Stimulated activated CD8-positive, alpha-beta memory T cell treated with anti-CD3 and anti-CD28 coated beads, Interleukin-12 subunit alpha, Interleukin-12 subunit beta, amount 100 ng/mL, for 24 hours (primary cell): Measurements from ENCODE around the gene FNTB.
A peak's percentile ranks its signal among the peaks of the same experiment; 100 is the strongest.

Source experiments
- DNase-seq: peaks from one replicate; pipeline ENCODE4 v3.0.0-alpha.2; 2020; ENCODE audit errors: extremely low read depth

Gene FNTB, protein sequence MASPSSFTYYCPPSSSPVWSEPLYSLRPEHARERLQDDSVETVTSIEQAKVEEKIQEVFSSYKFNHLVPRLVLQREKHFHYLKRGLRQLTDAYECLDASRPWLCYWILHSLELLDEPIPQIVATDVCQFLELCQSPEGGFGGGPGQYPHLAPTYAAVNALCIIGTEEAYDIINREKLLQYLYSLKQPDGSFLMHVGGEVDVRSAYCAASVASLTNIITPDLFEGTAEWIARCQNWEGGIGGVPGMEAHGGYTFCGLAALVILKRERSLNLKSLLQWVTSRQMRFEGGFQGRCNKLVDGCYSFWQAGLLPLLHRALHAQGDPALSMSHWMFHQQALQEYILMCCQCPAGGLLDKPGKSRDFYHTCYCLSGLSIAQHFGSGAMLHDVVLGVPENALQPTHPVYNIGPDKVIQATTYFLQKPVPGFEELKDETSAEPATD

DNA sequence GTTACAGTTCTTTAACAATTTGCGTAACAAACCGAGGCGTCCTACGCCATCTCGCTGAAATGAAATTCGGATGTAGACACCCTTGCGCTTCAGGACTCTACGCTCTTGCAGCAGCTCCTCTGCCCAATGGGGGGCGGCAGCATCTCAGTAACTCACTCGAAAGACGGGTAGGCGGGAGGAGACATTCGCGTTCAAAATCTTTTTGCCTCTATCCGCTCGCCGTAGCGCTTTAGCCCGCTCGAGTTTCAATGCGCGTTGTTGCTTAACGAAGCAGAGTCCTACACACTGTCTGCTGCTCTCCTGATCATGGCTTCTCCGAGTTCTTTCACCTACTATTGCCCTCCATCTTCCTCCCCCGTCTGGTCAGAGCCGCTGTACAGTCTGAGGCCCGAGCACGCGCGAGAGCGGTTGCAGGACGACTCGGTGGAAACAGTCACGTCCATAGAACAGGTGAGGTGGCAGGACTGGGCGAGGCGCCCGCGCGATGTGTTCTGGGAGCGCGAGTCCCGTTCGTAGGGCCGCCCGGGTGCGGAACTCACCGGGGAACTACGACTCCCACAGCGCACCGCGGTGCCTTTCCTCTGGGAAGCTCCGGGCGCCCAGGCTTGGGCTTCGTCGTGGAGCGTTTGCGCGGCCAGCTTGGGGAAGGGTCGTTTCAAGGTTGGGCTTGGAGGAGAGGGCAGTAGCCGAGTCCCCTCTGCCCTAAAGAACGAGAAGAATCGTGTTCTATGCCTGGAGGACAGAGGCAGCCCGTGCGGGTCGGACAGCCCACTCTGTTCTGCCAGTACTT, at the start of gene FNTB:
FNTB (plus strand) TSS at position 248 of the 790 bp plus-strand sequence; CDS start at position 307, 59 bp downstream.
- peak; percentile 79 for DNase-seq

DNA sequence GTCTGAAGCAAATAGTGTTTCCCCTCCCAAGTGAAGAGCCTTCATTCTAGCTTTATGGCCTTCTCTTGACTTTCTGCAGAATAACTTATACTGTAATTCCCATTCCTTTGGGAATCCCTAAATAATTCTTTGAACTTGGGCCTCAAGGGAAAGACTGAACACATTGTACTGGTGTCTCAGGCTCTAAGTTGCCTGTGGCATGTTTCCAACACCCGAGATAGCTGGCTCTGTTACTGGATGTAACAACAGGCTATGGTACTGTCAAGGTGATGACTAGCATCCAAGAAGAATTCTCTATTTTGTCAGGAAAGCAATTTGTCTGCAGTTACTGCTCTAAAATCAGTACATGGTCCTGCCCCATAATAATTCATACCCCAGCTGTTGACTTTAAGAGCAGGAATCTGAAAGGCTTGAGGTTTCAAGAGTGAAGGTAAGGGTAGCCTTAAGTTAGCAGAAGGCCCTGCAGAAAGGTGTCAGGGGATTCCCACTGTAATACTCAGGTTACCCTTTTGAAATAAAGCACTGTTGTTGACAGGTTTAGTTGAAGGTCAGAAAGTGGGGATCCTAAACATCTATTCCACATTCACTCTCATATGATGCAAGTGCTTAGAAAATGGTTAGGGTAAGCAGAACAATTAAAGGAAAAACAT, 49.4 kb upstream of the FNTB start:
- no peak for DNase-seq

DNA sequence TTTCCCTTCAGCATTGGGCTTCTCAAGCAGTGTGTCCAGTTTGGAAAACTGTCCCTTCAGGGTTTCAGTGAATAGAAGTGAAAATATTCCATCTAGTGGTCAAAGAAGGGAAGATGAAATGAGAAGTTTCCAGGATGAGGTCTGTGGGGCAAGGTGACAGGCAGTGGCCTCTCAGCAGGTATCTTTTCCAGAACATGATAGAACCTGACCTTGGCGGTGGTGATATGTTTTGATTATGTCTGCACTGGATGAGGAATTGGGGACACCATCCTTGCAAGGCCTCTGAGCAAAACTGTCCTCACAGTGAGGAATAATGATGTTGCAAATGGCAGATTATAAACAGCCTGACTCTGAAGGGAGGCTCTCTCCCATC, 48.9 kb upstream of the FNTB start:
- DNase-seq = no peak

DNA sequence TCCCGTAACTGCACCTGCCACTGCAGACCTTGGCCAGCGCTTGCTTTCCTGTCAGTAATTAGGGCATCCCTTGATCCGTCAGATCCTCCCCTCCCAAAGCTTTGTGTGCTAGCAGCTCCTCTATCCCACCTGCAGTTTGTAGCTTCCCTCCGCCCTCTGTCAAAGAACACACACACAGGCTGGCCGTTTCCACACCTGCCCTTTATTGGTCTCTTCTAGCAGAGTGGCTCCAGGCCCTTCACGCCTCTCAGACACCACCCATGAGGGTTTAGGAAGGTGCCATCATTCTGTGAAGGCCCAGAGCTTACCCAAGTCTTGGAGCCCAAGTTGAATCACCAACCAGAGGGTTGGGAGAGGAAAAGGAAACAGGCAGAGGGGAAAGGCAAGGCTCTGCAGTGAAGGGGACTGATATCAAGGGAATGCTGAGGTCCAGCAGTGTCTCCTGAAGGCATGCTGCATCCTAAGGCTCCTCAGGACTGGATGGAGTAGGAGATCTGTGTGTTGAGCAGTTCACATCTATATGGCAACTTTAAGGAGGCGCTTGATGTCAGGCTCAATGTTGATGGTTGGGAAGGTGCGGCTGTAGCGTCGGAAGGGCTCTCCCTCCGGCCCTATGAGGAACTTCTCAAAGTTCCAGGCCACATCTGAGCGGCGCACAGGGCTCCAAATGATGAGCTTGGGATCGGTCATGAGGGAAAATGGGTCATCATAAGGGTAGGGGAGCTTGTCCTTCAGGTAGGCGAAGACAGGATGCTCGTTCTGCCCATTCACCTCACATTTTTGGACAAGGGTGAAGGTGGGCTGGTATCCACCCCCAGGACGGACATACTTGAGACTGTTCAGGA, 47.5 kb upstream of the FNTB start:
- no peak for DNase-seq

DNA sequence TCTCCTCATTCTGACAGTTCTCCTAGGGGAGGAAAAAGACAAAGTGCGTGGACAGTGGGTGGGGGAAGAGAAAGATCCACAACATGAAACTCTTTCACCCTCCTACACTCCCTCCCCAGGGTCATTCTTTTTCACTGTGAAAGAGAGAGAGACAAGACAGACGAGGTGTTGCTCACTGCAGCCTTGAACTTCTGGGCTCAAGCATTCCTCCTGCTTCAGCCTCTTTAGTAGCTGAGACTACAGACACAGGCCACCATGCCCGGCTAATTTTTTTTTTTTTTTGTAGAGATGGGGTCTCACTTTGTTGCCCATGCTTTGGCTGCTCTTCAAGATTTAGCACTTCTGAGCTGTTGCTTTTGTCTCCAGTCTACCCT, 46.9 kb upstream of the FNTB start:
- DNase-seq = no peak

DNA sequence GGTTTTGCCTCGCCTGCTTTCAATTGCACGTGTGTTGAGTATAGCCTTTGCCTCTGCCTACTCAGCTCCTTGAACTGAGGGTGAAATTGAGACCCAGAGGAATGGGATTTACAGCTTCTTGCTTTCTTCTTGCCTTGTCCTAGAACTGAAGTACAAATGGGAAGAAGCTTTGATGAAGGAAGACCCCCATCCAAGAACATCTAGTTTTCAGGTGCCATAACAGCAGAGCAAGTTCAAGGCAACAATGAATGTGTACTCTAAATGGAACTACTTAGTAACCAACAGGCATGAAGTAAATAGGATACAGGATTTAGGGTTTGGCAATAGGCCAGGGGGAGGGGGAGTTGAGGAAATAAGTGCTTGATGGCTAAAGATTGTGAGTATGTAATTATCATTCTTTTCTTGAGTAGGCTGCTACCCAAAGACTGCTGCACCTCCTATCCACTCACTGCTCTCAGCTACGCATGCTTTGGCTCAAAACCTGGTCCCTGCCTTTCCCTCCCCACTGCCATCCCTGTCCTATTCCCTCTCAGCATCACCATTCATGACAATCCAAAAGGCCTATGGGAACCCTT, 46.3 kb upstream of the FNTB start:
- no peak for DNase-seq

DNA sequence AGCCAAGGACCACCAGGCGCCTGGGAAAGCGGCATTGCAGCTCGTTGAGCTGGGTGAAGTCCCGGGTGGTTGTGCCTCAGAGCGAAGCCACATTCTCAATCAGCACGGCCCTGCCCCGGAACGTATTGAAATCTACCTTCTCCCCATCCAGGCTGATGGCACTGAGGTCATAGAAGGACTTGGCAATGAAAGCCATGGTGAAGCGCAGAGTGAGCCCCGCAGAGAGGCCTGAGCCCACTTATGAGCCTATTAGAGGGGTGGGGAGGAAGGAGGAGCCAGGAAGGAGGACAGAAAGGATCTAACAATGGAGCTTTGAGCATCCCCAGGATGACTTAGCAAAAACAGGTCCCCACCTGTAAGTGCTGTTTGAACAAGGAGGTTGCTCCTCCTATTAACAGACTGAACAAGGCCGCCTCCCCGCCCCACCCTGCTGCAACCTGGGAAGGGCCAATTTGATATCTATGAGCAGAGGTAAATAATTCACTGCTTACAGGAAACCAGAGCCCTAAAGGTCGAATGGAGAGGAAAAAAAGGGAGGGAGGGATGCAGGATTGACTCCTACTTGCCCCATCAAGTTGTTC, 44.1 kb upstream of the FNTB start, which contains the start of gene GPX2:
GPX2 (minus strand) TSS at position 215 of the 581 bp plus-strand sequence; CDS start at position 196, 19 bp downstream.
- DNase-seq = no peak

DNA sequence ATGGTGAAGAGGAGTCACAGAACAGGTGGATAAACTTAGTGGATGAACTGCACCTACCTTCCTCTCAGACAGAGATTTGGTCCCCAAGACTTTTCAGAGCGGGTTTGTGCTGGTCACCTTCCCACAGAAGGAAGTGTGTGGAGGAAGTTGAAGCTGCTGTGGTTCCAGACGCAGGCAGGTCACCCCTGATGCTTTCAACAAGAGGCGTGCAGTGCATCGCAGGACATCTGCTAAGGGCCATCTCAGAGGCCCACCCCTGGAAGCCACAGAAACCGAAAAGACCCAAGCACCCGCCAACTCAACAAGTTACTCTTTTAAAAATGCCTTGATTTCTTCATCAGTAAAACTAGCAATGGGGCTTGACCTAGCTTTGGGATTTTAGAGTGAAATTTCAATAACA, 43.1 kb upstream of the FNTB start:
- no peak for DNase-seq

DNA sequence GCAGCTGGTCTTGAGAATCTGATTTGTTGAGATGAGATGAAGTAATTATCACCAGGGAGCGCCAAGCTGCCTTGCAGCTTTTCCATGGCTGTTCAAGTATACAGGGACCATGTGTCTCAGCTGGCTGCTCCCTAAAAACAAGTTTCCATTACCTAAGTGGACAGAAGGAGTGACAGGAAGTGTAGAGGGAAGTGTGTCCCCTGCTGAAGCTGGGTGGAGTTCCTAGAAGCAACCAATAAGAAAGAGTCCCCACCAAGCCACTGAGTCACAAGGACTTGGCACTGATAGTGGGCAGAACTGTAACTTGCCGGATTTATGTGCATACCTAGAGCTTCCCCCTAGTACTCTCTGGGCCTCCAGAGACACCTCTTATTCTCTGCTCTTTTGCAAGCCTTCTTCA, 42.7 kb upstream of the FNTB start:
- DNase-seq = no peak

DNA sequence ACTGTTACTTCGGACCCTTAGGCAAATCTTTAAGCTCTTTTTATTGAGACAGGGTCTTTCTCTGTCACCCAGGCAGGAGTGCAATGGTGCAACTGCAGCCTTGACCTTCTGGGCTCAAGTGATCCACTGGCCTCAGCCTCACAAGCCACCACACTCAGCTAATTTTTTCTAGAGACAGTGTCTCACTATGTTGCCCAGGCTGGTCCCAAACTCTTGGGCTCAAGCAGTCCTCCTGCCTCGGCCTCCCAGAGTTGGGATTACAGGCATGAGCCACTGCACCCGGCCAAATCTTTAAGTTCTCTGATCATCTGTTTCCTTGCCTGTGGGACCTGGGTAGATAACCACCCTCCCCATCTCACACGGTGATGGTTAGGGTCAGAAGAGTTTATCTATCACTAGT, 41.8 kb upstream of the FNTB start:
- no peak for DNase-seq

DNA sequence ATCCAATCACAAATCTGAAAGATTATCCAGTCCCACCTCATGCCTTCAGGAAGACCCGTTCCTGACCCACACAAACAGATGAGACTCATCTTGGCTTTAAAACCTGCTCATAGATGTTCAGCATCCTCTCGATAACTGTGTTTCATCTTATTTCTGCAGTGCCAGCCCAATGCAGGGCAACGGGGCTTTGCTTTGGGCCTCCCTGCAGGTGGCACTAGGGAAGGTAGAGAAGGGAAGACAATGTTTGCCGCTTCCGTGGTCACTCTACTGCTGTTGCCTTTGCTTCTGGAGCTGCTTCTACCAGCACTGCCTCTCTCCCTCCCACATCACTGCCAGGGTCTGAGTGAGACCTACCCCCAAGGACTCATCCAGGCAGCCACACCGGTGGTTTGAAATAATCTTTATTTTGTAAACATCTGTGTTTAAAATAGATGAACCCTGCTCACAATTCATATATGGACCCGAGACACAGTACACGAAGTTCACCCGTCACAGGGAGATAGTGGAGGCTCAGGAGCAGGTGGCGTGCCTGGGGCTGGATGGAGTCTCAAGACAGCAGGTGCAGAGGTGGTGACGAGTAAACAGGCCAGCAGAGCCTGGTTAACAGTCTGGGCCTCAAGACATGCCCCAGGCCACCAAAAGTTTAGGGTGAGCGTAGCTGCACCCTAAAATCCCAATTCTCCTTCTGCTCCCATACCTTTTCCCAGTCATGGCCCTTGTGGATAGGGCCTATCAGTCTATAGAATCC, 41.1 kb upstream of the FNTB start:
- DNase-seq = no peak

DNA sequence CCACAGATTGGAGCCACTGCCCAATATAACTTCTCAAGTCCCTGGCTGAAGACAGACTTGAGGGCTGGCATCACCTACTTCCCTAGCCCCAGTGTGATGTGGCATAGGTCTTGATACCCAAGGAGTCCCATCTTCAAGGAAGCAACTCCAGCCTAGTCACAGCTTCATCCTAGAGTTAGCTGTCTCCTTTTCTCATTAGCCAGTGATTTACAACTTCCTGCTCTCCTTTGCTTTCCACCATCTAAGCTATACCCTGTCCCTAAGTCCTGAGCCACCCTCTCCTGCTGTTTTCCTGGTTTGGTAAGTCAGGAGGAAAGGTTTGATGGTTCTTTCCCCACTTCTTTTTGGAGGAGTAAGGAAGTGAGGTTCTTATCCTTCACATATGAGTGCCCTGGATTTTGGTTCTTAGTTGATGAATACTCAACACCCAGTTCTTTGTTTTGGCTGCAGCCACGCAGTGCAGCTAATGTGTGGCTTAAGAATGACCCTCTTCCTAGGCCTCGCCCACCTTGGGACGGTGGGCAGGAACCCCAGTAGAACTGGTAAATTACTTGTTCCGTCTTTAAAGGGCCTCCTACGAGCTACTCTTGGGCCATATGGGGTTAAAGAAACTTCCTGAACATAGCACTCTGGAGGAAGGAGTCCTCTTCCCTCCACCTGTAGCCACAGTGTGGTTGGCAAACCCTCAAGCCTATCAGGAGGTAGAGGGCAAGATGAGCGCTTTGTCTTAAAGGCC, 40.2 kb upstream of the FNTB start:
- no peak for DNase-seq

DNA sequence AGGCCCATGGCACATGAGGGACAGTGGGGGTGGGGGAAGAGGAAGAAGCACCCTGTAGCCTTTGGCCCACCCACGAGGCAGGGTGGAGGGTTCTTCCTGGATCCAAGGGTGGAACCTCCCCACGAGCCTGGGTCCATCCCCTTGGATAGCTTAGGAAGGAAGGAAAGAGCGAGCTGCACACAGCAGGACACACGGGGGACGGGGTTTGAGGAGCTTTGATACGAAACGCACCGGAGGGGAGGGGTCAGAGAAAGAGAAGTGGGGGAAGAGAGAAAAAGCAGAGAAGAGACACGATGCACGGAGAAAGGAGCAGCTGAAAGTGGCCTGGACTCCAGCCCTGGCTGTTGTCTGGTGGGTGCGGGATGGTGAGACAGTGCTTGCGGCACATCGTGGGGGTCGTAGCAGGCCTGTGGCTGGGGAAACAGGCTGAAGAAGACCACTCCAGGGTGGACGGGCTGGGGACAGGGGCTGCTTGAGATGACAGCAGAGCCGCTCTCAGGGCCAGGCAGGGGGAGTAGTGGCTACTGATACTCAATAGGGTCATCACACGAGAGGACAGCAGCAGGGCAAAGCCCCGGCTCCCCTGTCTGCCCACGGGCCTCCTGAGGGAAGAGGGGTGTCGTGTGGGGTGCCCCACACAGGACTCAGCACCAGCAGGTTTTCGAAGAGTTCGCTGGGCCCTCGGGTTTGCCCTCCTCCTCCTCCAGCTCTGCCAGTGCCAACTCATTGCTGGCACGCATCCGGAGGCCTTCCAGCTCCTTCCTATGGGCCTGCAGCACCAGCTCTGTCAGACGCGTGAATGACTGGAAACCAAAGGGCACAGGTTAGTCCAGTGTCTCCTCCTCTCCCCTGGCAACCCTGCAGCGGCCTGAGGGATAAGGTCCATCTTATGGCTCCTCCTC, 38.7 kb upstream of the FNTB start:
- no peak for DNase-seq

DNA sequence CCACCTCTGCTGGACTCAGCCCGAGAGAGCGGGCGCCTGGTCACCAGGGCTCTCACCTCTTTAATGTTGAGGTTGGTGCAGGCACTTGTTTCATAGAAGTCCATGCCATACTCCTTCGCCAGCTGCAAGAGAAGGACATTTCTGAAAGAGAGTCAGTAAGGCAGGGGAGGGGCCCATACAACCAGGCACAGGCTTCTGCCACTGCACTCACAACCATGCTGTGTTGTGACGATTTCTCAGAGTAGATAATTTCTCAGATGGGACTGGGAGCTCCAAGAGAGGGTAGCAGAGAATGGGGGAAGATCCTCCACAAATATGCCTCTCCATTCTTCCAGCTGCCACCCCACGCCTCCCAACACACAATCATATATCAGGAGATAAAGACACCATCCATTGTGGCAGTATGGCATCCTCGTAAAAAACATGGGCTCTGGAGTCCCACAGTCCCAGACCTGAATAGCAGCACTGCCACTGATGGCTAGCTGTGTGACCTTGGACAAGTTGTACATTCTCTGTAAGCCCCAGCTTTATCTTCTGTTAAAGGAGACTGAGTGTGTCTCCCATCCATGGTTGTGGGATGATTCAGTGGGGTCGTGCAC, 38.0 kb upstream of the FNTB start:
- DNase-seq = no peak

DNA sequence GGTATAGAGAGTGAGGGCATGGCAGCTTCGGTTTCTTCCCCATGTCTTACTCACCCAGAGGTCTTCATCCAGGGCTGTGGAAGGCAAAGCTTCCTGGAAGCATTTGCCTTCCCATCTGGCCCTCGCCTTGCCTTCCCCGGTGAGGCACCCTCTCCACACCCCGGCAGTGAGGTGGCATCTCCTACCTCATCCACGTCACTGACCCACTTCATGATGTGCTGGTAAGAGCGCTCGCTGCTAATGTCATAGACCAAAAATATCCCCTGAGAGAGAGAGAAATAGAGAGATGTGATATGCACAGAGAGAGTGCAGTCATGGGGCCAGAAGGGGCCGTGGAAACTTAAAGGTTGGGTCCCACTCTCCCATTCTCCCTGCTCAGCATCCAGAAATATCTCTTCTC, 35.8 kb upstream of the FNTB start:
- no peak for DNase-seq

DNA sequence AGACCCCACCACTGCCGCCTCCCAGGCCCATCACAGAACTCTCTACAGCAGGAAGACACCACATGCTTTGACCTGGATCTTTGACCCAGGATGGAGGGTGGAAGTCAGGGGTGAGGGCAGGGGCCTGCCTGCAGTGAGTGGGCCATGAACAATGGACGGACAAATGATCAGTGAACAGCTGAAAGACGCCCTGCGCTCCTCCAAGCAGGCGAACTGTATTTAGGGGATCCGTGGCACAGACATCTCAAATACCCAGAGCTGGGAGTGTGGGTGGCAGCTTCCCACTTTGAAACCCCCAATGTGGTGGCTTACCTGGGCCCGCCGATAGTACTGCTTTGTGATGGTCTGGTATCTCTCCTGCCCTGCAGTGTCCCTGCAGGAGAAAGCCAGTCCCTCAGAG, 35.4 kb upstream of the FNTB start:
- DNase-seq = no peak

DNA sequence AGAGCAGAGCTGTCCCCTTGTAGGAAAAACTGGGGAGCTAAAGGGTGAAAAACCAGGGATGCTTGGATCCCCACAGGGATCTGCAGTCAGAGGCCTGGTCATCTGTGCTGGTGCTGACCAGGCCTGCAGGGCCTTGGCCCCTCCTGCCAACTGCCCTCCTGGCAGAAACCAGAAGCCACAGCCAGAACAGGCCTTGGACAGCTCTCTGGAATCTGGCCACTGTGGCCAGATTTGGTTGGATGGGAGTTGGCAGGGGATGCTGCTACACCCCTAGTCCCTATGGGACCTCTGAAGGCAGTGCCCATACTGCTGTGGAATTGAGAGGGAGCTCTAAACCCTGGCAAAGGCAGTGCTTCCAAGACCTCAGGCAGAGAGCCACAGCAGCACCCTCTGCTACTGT, 35.0 kb upstream of the FNTB start:
- no peak for DNase-seq
